ENCODE measurements around the gene KMO. TPM values are rescaled to one million over a fixed set of nuclear protein-coding genes. Genes with fewer than 3 reads are reported as not detected.
A peak's percentile ranks its signal among the peaks of the same experiment; 100 is the strongest.

Gene KMO
- total and polyA plus RNA-seq, 2 of the 13 experiments (the other 11 are each of a cell fraction or from before 2014, with no cell fraction given): 0.01 TPM; not detected in 1

DNA sequence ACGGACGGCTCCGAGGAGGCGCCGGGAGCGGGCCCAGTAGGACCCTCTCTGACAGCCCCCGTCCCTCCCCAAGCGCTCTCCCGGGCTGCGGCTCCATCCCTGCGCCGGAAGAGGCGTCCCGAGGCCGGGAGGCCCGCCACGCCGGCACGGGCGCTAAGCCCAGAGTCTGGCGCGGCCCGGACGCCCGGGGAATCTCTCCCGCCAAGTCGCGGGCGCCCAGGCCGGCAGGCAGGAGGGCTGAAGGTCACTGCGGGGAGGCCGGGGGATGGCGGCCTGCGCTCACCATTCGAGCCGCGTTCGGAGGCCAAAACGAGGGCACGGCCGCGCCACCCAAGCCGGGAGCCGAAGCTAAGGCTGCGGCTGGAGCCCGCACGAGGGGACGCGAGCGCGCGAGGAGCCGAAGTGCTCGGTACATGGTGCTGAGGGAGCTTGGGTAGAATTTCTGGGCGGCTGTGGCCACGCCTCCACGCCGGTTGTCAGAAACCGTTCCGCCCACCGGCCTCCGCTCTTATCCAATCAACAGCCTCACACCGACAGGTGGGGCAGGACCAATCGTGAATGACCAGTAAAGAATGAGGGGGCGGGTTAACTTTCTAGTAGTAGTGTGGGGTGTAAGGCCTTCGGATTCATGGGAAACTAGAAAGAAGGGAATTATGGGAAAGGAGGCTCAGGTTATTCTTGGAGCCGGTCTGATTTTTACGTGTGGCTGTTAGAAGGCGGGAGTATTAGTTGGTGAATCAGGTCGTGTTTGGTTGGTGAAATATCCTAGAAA lies 12.7 kb upstream of the KMO start, which contains the start of gene FH (continued):
- TF ChIP-seq, protein P1, sequence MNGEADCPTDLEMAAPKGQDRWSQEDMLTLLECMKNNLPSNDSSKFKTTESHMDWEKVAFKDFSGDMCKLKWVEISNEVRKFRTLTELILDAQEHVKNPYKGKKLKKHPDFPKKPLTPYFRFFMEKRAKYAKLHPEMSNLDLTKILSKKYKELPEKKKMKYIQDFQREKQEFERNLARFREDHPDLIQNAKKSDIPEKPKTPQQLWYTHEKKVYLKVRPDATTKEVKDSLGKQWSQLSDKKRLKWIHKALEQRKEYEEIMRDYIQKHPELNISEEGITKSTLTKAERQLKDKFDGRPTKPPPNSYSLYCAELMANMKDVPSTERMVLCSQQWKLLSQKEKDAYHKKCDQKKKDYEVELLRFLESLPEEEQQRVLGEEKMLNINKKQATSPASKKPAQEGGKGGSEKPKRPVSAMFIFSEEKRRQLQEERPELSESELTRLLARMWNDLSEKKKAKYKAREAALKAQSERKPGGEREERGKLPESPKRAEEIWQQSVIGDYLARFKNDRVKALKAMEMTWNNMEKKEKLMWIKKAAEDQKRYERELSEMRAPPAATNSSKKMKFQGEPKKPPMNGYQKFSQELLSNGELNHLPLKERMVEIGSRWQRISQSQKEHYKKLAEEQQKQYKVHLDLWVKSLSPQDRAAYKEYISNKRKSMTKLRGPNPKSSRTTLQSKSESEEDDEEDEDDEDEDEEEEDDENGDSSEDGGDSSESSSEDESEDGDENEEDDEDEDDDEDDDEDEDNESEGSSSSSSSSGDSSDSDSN (CRISPR knock-in tag; IDR thresholded peaks at IDR 0.05): peak; percentile 96
- TF ChIP-seq ZFP90 (CRISPR knock-in tag; IDR thresholded peaks at IDR 0.05; ENCODE audit: borderline replicate concordance) (no peak; the same call in 1 of the 2 replicates), ZNF30 (CRISPR knock-in tag; IDR thresholded peaks at IDR 0.05) (0 out of 2 replicates have a peak, but pooled peaks have one; percentile 69), KDM5A (IDR thresholded peaks at IDR 0.05; ENCODE audit: borderline replicate concordance, low read length) (peak; percentile 56; the same call in 1 of the 2 replicates), ZNF891 (CRISPR knock-in tag; IDR thresholded peaks at IDR 0.05) (peak; percentile 76; the same call in 1 of the 2 replicates), YY1 (IDR thresholded peaks at IDR 0.05; ENCODE audit: insufficient read depth, insufficient replicate concordance, low read depth, low read length) (peak; percentile 45), GLI4 (CRISPR knock-in tag; IDR thresholded peaks at IDR 0.05; ENCODE audit: borderline replicate concordance) (peak; percentile 62; the same call in 1 of the 2 replicates), SAP130 (CRISPR knock-in tag; IDR thresholded peaks at IDR 0.05; ENCODE audit: low read depth) (peak; percentile 90), ZNF792 (CRISPR knock-in tag; IDR thresholded peaks at IDR 0.05) (peak; percentile 64; the same call in 1 of the 2 replicates), GATA4 (IDR thresholded peaks at IDR 0.05; ENCODE audit: borderline replicate concordance, low read depth) (0 out of 2 replicates have a peak, but pooled peaks have one; percentile 67), ZNF776 (CRISPR knock-in tag; IDR thresholded peaks at IDR 0.05) (0 out of 2 replicates have a peak, but pooled peaks have one; percentile 71), PRPF4 (IDR thresholded peaks at IDR 0.05; ENCODE audit: low read depth, low read length, poor library complexity, severe bottlenecking) (no peak), ZNF34 (CRISPR knock-in tag; IDR thresholded peaks at IDR 0.05; ENCODE audit: borderline replicate concordance) (0 out of 2 replicates have a peak, but pooled peaks have one; percentile 69), HNRNPLL (IDR thresholded peaks at IDR 0.05; ENCODE audit: low read depth, low read length, poor library complexity, severe bottlenecking) (peak; percentile 42)
- TF ChIP-seq, protein P2, sequence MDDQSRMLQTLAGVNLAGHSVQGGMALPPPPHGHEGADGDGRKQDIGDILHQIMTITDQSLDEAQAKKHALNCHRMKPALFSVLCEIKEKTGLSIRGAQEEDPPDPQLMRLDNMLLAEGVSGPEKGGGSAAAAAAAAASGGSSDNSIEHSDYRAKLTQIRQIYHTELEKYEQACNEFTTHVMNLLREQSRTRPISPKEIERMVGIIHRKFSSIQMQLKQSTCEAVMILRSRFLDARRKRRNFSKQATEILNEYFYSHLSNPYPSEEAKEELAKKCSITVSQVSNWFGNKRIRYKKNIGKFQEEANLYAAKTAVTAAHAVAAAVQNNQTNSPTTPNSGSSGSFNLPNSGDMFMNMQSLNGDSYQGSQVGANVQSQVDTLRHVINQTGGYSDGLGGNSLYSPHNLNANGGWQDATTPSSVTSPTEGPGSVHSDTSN (CRISPR knock-in tag; IDR thresholded peaks at IDR 0.05; ENCODE audit: borderline replicate concordance): no peak
- TF ChIP-seq, protein P3, sequence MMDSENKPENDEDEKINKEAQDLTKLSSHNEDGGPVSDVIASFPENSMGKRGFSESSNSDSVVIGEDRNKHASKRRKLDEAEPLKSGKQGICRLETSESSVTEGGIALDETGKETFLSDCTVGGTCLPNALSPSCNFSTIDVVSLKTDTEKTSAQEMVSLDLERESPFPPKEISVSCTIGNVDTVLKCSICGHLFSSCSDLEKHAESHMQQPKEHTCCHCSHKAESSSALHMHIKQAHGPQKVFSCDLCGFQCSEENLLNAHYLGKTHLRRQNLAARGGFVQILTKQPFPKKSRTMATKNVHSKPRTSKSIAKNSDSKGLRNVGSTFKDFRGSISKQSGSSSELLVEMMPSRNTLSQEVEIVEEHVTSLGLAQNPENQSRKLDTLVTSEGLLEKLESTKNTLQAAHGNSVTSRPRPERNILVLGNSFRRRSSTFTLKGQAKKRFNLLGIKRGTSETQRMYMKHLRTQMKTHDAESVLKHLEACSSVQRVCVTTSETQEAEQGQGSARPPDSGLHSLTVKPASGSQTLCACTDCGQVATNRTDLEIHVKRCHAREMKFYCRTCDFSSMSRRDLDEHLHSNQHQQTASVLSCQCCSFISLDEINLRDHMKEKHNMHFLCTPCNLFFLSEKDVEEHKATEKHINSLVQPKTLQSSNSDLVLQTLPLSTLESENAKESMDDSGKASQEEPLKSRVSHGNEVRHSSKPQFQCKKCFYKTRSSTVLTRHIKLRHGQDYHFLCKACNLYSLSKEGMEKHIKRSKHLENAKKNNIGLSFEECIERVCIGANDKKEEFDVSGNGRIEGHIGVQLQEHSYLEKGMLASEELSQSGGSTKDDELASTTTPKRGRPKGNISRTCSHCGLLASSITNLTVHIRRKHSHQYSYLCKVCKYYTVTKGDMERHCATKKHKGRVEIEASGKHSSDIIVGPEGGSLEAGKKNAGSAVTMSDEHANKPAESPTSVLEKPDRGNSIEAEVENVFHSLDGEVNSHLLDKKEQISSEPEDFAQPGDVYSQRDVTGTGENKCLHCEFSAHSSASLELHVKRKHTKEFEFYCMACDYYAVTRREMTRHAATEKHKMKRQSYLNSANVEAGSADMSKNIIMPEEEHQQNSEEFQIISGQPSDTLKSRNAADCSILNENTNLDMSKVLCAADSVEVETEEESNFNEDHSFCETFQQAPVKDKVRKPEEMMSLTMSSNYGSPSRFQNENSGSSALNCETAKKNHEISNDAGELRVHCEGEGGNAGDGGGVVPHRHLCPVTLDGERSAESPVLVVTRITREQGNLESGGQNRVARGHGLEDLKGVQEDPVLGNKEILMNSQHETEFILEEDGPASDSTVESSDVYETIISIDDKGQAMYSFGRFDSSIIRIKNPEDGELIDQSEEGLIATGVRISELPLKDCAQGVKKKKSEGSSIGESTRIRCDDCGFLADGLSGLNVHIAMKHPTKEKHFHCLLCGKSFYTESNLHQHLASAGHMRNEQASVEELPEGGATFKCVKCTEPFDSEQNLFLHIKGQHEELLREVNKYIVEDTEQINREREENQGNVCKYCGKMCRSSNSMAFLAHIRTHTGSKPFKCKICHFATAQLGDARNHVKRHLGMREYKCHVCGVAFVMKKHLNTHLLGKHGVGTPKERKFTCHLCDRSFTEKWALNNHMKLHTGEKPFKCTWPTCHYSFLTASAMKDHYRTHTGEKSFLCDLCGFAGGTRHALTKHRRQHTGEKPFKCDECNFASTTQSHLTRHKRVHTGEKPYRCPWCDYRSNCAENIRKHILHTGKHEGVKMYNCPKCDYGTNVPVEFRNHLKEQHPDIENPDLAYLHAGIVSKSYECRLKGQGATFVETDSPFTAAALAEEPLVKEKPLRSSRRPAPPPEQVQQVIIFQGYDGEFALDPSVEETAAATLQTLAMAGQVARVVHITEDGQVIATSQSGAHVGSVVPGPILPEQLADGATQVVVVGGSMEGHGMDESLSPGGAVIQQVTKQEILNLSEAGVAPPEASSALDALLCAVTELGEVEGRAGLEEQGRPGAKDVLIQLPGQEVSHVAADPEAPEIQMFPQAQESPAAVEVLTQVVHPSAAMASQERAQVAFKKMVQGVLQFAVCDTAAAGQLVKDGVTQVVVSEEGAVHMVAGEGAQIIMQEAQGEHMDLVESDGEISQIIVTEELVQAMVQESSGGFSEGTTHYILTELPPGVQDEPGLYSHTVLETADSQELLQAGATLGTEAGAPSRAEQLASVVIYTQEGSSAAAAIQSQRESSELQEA (CRISPR knock-in tag; IDR thresholded peaks at IDR 0.05; ENCODE audit: not compliant biosample characterization): peak; percentile 54

Data from HepG2 (cell line).